HepG2 (cell line): ENCODE results near the gene TDG. TPM values are rescaled to one million over a fixed set of nuclear protein-coding genes. Genes with fewer than 3 reads are reported as not detected.

Experiments
- ARNTL ChIP-seq: sonication (generic); formaldehyde crosslinking; IDR thresholded peaks from 2 replicates; pipeline ENCODE4 v1.4.0; 2020; ENCODE audit warnings: mild to moderate bottlenecking, missing genetic modification reagents
- FLYWCH1 ChIP-seq: sonication (generic); formaldehyde crosslinking; IDR thresholded peaks from 2 replicates; pipeline ENCODE4 v1.8.1; 2023; ENCODE audit warnings: mild to moderate bottlenecking, missing genetic modification reagents
- KAT2B ChIP-seq: fragments of 150-350 bp; IDR thresholded peaks from 2 replicates; pipeline ENCODE4 v1.6.1; 2014; ENCODE audit warnings: low read depth, low read length, borderline replicate concordance
- KDM2A ChIP-seq: sonication (generic); formaldehyde crosslinking; IDR thresholded peaks from 2 replicates; pipeline ENCODE4 v1.4.0; 2020; ENCODE audit warnings: low read depth, missing genetic modification reagents, borderline replicate concordance
- NRL ChIP-seq: sonication (generic); formaldehyde crosslinking; IDR thresholded peaks from 2 replicates; pipeline ENCODE4 v1.5.0; 2020; ENCODE audit warnings: missing genetic modification reagents, mild to moderate bottlenecking, moderate library complexity, borderline replicate concordance
- PCBP2 ChIP-seq: fragments of 200-400 bp; formaldehyde crosslinking; optimal IDR thresholded peaks from 2 replicates; pipeline ENCODE3; 2018; ENCODE audit warnings: low read length, low read depth; ENCODE audit not compliant: poor library complexity, severe bottlenecking
- POLR2AphosphoS2 ChIP-seq: IDR thresholded peaks from 2 replicates; pipeline ENCODE4 v1.6.1; 2011; ENCODE audit warnings: low read depth, low read length, improper control_type of control experiment
- RBM22 ChIP-seq: fragments of 200-400 bp; formaldehyde crosslinking; optimal IDR thresholded peaks from 2 replicates; pipeline ENCODE3; 2017; ENCODE audit warnings: mild to moderate bottlenecking, low read length, moderate library complexity
- ZNF282 ChIP-seq: fragments of 450-650 bp; IDR thresholded peaks from 2 replicates; pipeline ENCODE4 v1.6.1; 2018; ENCODE audit not compliant: partially characterized antibody
- ZNF317 ChIP-seq: sonication (generic); formaldehyde crosslinking; IDR thresholded peaks from 2 replicates; pipeline ENCODE4 v1.5.0; 2020; ENCODE audit warnings: mild to moderate bottlenecking, missing genetic modification reagents
- ZNF550 ChIP-seq: sonication (generic); formaldehyde crosslinking; IDR thresholded peaks from 2 replicates; pipeline ENCODE4 v1.4.0; 2020; ENCODE audit warnings: mild to moderate bottlenecking, missing genetic modification reagents, borderline replicate concordance
- ZNF775 ChIP-seq: sonication (generic); formaldehyde crosslinking; IDR thresholded peaks from 2 replicates; pipeline ENCODE4 v1.4.0; 2020; ENCODE audit warnings: missing genetic modification reagents, mild to moderate bottlenecking, moderate library complexity, borderline replicate concordance
- ZNF790 ChIP-seq: sonication (generic); formaldehyde crosslinking; IDR thresholded peaks from 2 replicates; pipeline ENCODE4 v1.8.0; 2022; ENCODE audit warnings: missing genetic modification reagents, mild to moderate bottlenecking, borderline replicate concordance
- polyA plus RNA-seq, 8 experiments: library from polyadenylated mRNA; depleted of rRNA in 3 of 8; stranded (reverse) in 7 of 8; unstranded in 1 of 8; fragments of >200 nt; fragmentation: Illumina TruSeq in 4 of 8; extraction: Trizol in 4 of 8; gene quantifications; 2 replicates each; pipeline versions ENCODE4 v1.2.1 to v1.2.3, GENCODE V29; 2011 to 2016; ENCODE audit warnings: low read depth in 4 of 8, missing spikeins in 1 of 8, mixed read lengths in 1 of 8; ENCODE audit not compliant: insufficient read depth in 1 of 8
- total RNA-seq, 5 experiments: library from RNA; depleted of rRNA; stranded (reverse); fragments of >200 nt; fragmentation: Illumina TruSeq; extraction: Trizol; gene quantifications; 2 replicates each; pipeline ENCODE4 v1.2.3, GENCODE V29; 2016; ENCODE audit warnings: low read depth in 1 of 5
- TF ChIP-seq, protein P1 (sequence below): sonication (generic); formaldehyde crosslinking; IDR thresholded peaks from 2 replicates; pipeline ENCODE4 v1.8.0; 2022; ENCODE audit warnings: missing genetic modification reagents, mild to moderate bottlenecking, moderate library complexity, borderline replicate concordance
- TF ChIP-seq, protein P2 (sequence below): sonication (generic); formaldehyde crosslinking; IDR thresholded peaks from 2 replicates; pipeline ENCODE4 v1.8.1; 2023; ENCODE audit warnings: mild to moderate bottlenecking, moderate library complexity, missing genetic modification reagents
- TF ChIP-seq, protein P3 (sequence below): sonication (generic); formaldehyde crosslinking; IDR thresholded peaks from 2 replicates; pipeline ENCODE4 v1.4.0; 2020; ENCODE audit warnings: mild to moderate bottlenecking, missing genetic modification reagents, borderline replicate concordance
- TF ChIP-seq, protein P4 (sequence below): sonication (generic); formaldehyde crosslinking; IDR thresholded peaks from 2 replicates; pipeline ENCODE4 v1.5.1; 2020; ENCODE audit warnings: mild to moderate bottlenecking, missing genetic modification reagents
- TF ChIP-seq, protein P5 (sequence below): sonication (generic); formaldehyde crosslinking; conservative IDR thresholded peaks from 2 replicates; pipeline ENCODE4 v1.4.0; 2020; ENCODE audit warnings: missing genetic modification reagents

TDG gene
- total and polyA plus RNA-seq, 2 of the 13 experiments (the other 11 are each of a cell fraction or from before 2014, with no cell fraction given): 14.2 to 19.5 TPM

DNA sequence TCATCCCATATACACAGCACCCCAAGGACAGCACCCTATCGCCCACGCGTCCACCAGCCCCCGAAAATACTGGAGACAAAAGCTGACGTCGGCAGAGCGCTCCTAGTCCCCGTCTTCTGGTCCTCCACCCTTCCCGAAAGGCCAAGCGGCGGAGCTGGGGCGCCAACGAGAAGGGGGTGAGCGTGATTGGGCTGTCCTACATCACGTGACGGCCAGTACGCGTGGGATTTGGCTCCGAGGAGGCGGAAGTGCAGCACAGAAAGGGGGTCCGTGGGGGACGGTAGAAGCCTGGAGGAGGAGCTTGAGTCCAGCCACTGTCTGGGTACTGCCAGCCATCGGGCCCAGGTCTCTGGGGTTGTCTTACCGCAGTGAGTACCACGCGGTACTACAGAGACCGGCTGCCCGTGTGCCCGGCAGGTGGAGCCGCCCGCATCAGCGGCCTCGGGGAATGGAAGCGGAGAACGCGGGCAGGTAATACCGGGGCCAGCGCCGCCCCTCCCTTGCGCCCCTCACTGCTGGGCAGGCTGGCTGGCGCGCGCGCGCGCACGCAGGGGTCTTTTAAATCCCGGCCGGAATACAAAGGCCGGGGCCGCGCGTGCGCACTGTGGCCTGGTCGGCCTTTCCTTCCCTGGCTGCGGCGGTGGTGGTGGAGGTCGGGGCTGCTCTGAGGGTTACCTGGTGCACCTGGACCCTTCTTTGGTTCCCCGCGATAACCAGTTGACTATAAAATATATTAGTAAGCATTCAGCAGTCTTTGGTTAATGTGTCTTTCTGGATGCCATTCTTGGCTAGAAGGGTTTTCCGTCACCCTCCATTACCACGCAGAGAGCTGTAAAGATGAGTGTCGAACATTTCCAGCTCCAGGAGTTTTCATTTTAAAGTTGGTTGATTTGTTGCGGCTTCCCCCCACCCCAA lies at the start of gene TDG (continued):
- TF ChIP-seq, protein P1, sequence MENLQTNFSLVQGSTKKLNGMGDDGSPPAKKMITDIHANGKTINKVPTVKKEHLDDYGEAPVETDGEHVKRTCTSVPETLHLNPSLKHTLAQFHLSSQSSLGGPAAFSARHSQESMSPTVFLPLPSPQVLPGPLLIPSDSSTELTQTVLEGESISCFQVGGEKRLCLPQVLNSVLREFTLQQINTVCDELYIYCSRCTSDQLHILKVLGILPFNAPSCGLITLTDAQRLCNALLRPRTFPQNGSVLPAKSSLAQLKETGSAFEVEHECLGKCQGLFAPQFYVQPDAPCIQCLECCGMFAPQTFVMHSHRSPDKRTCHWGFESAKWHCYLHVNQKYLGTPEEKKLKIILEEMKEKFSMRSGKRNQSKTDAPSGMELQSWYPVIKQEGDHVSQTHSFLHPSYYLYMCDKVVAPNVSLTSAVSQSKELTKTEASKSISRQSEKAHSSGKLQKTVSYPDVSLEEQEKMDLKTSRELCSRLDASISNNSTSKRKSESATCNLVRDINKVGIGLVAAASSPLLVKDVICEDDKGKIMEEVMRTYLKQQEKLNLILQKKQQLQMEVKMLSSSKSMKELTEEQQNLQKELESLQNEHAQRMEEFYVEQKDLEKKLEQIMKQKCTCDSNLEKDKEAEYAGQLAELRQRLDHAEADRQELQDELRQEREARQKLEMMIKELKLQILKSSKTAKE: peak; percentile 53; the same call in 1 of the 2 replicates
- TF ChIP-seq NRL (no peak; the same call in 1 of the 2 replicates), ZNF282 (no peak), POLR2AphosphoS2 (no peak), RBM22 (peak; percentile 78), FLYWCH1 (CRISPR knock-in tag) (no peak), ZNF790 (CRISPR knock-in tag) (no peak), ARNTL (CRISPR knock-in tag) (no peak), PCBP2 (no peak), KAT2B (no peak), ZNF775 (no peak), ZNF317 (peak; percentile 76; the same call in 1 of the 2 replicates), KDM2A (CRISPR knock-in tag) (peak; percentile 89), ZNF550 (CRISPR knock-in tag) (no peak)
- TF ChIP-seq, protein P2, sequence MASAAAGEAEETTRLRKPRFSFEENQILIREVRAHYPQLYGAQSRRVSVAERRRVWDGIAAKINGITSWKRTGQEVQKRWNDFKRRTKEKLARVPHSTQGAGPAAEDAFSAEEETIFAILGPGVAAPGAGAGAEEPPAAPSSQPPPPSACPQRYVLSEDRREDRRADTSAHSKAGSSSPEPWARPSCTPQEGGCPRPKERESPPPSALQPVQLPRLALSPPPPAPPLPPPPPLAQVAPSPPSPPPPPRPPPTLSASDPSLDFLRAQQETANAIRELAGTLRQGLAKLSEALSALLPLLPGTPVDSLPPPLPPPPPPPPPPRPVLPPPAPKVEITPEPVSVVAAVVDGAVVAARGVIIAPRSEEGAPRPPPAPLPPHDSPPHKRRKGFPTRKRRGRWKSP (CRISPR knock-in tag): 0 out of 2 replicates have a peak, but pooled peaks have one; percentile 59
- TF ChIP-seq, protein P3, sequence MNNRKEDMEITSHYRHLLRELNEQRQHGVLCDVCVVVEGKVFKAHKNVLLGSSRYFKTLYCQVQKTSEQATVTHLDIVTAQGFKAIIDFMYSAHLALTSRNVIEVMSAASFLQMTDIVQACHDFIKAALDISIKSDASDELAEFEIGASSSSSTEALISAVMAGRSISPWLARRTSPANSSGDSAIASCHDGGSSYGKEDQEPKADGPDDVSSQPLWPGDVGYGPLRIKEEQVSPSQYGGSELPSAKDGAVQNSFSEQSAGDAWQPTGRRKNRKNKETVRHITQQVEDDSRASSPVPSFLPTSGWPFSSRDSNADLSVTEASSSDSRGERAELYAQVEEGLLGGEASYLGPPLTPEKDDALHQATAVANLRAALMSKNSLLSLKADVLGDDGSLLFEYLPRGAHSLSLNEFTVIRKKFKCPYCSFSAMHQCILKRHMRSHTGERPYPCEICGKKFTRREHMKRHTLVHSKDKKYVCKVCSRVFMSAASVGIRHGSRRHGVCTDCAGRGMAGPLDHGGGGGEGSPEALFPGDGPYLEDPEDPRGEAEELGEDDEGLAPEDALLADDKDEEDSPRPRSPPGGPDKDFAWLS (CRISPR knock-in tag): no peak
- TF ChIP-seq, protein P4, sequence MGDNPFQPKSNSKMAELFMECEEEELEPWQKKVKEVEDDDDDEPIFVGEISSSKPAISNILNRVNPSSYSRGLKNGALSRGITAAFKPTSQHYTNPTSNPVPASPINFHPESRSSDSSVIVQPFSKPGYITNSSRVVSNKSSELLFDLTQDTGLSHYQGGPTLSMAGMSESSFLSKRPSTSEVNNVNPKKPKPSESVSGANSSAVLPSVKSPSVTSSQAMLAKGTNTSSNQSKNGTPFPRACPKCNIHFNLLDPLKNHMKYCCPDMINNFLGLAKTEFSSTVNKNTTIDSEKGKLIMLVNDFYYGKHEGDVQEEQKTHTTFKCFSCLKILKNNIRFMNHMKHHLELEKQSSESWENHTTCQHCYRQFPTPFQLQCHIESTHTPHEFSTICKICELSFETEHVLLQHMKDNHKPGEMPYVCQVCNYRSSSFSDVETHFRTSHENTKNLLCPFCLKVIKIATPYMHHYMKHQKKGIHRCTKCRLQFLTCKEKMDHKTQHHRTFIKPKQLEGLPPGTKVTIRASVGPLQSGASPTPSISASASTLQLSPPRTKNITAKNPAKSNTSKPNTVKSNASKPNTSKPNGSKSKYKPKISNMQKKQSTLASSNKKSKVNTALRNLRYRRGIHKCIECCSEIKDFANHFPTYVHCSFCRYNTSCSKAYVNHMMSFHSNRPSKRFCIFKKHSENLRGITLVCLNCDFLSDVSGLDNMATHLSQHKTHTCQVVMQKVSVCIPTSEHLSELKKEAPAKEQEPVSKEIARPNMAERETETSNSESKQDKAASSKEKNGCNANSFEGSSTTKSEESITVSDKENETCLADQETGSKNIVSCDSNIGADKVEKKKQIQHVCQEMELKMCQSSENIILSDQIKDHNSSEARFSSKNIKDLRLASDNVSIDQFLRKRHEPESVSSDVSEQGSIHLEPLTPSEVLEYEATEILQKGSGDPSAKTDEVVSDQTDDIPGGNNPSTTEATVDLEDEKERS (CRISPR knock-in tag): peak; percentile 77
- TF ChIP-seq, protein P5, sequence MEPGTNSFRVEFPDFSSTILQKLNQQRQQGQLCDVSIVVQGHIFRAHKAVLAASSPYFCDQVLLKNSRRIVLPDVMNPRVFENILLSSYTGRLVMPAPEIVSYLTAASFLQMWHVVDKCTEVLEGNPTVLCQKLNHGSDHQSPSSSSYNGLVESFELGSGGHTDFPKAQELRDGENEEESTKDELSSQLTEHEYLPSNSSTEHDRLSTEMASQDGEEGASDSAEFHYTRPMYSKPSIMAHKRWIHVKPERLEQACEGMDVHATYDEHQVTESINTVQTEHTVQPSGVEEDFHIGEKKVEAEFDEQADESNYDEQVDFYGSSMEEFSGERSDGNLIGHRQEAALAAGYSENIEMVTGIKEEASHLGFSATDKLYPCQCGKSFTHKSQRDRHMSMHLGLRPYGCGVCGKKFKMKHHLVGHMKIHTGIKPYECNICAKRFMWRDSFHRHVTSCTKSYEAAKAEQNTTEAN (CRISPR knock-in tag): 0 out of 2 replicates have a peak, but pooled peaks have one; percentile 59
